H1 (cell line): ENCODE data around the gene PTCH2. TPM values are rescaled to one million over a fixed set of nuclear protein-coding genes. Genes with fewer than 3 reads are reported as not detected.

Source experiments
- GABPA ChIP-seq: IDR thresholded peaks from 2 replicates; pipeline ENCODE4 v1.6.1; 2011; ENCODE audit warnings: mild to moderate bottlenecking, low read length, moderate library complexity, borderline replicate concordance; ENCODE audit not compliant: insufficient read depth
- HDAC6 ChIP-seq: IDR thresholded peaks from one replicate; pipeline ENCODE4 v1.7.1; 2012; ENCODE audit warnings: low read depth, mild to moderate bottlenecking, inconsistent platforms, low read length, moderate library complexity
- NANOG ChIP-seq: IDR thresholded peaks from 2 replicates; pipeline ENCODE4 v1.6.1; 2011; ENCODE audit warnings: low read length, low read depth, mild to moderate bottlenecking, inconsistent platforms; ENCODE audit not compliant: insufficient read depth, poor library complexity, severe bottlenecking
- NRF1 ChIP-seq: IDR thresholded peaks from 2 replicates; pipeline ENCODE4 v1.6.1; 2011; ENCODE audit warnings: mild to moderate bottlenecking, low read depth, low read length, improper control_type of control experiment
- POLR2A ChIP-seq, 2 experiments: IDR thresholded peaks; 1 replicate in 1 of 2; 2 replicates in 1 of 2; pipeline ENCODE4 v1.6.1; 2011; ENCODE audit warnings: low read depth in 2 of 2, low read length in 2 of 2, mild to moderate bottlenecking in 2 of 2; ENCODE audit errors: control extremely low read depth in 1 of 2
- polyA plus RNA-seq, 7 experiments: library from polyadenylated mRNA; depleted of rRNA in 3 of 7; stranded (reverse) in 5 of 7; unstranded in 2 of 7; fragments of >200 nt in 5 of 7; fragments of 200-250 nt in 2 of 7; gene quantifications; 1 replicate in 5 of 7; 2 replicates in 1 of 7; 4 replicates in 1 of 7; pipeline versions ENCODE4 v1.2.1 to v1.2.3, GENCODE V29; 2011 to 2013; ENCODE audit warnings: missing spikeins in 2 of 7, mixed read lengths in 2 of 7
- total RNA-seq: library from RNA; stranded (reverse); fragmentation: NEBNext Ultra II Directional; extraction: Animal tissue kit (Norgen Biotek cat#: 25700); gene quantifications from 2 replicates; pipeline ENCODE4 v1.2.1, GENCODE V29; 2021

Gene PTCH2
- total and polyA plus RNA-seq, 2 of the 8 experiments (the other 6 are each of a cell fraction or from before 2014, with no cell fraction given): 0.35 to 1.2 TPM

GRCh38 chr1:44783697-44784093, 59.4 kb downstream of the PTCH2 start (continued):
- TF ChIP-seq HDAC6 (no peak), NANOG (no peak), NRF1 (no peak), POLR2A (IDR thresholded peaks at IDR 0.05; ENCODE audit: control extremely low read depth in 1 of 2, low read depth in 2 of 2, low read length in 2 of 2) (no peak), GABPA (no peak)
